ENCODE measurements around the gene PTPRR. TPM values are rescaled to one million over a fixed set of nuclear protein-coding genes. Genes with fewer than 3 reads are reported as not detected.

PTPRR gene
- total RNA-seq, 3 donors from 2014 or later: 0.59 to 0.98 (median 0.80) TPM

GRCh38 chr12:70771581-70771980 lies 149.0 kb downstream of the PTPRR start:
- TF ChIP-seq POLR2AphosphoS5 (IDR thresholded peaks at IDR 0.05) (no peak), POLR2A (IDR thresholded peaks at IDR 0.05) (no peak), CTCF (IDR thresholded peaks at IDR 0.05) (no peak)
- Histone ChIP-seq H3K4me1 (no peaks in the 10 kb centered on the region), H3K4me3 (no peak overlapping the region), H3K27me3 (no peaks in the 10 kb centered on the region), H3K27ac (no peak overlapping the region), H3K36me3 (no peaks in the 10 kb centered on the region), H3K9me3 (no peaks in the 10 kb centered on the region)
- DNase-seq (ENCODE audit: low spot score in 2 of 2): no peak
- intact Hi-C loops (cut with DNase I; ENCODE audit: low total_unique reads): no loop called here

DNA sequence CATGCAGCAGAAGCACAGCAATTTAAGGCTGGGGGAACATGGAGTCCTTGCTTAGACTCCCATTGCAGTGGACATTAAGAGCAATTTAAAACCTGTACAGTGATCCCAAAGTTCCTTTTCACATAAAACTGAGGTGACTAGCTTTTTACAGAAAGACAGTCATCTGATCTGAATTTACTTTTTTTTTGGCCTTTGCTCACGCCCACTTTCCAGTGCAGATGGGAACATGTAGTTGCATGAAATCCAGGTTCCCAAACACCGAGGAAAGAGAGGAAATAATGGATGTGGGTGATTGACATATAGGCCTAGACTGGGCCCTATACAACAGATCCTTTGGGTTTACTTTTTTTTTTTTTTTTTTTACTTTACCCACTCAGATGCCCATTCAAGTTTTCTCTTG lies 156.9 kb downstream of the PTPRR start:
- H3K27ac ChIP-seq: no peak overlapping the region
- intact Hi-C loops (cut with DNase I; ENCODE audit: low total_unique reads): no loop called here
- no peaks in the 10 kb centered on the region for H3K36me3 ChIP-seq
- H3K27me3 ChIP-seq: no peaks in the 10 kb centered on the region
- no peak for DNase-seq (ENCODE audit: low spot score in 2 of 2)
- no peaks in the 10 kb centered on the region for H3K9me3 ChIP-seq
- no peak overlapping the region for H3K4me3 ChIP-seq
- TF ChIP-seq CTCF (IDR thresholded peaks at IDR 0.05): no peak
- TF ChIP-seq POLR2A (IDR thresholded peaks at IDR 0.05): no peak
- no peak for TF ChIP-seq POLR2AphosphoS5 (IDR thresholded peaks at IDR 0.05)
- no peaks in the 10 kb centered on the region for H3K4me1 ChIP-seq

- no peak for DNase-seq (ENCODE audit: low spot score in 2 of 2)
- Histone ChIP-seq H3K36me3 (no peaks in the 10 kb centered on the region), H3K4me3 (no peak overlapping the region), H3K9me3 (no peaks in the 10 kb centered on the region), H3K27ac (no peak overlapping the region), H3K27me3 (no peaks in the 10 kb centered on the region), H3K4me1 (no peaks in the 10 kb centered on the region)
- TF ChIP-seq POLR2AphosphoS5 (IDR thresholded peaks at IDR 0.05): no peak
- no peak for TF ChIP-seq POLR2A (IDR thresholded peaks at IDR 0.05)
- no peak for TF ChIP-seq CTCF (IDR thresholded peaks at IDR 0.05)
- intact Hi-C loops (cut with DNase I; ENCODE audit: low total_unique reads): no loop called here
Measured at GRCh38 chr12:70762000-70762399, 158.5 kb downstream of the PTPRR start.

GRCh38 chr12:70759161-70759918 lies 161.2 kb downstream of the PTPRR start:
- no peak overlapping the region for H3K4me3 ChIP-seq
- intact Hi-C loops (cut with DNase I; ENCODE audit: low total_unique reads): no loop called here
- DNase-seq (ENCODE audit: low spot score in 2 of 2): no peak
- TF ChIP-seq POLR2AphosphoS5 (IDR thresholded peaks at IDR 0.05): no peak
- no peak for TF ChIP-seq POLR2A (IDR thresholded peaks at IDR 0.05)
- no peak for TF ChIP-seq CTCF (IDR thresholded peaks at IDR 0.05)
- H3K9me3 ChIP-seq: no peaks in the 10 kb centered on the region
- H3K4me1 ChIP-seq: no peaks in the 10 kb centered on the region
- H3K27ac ChIP-seq: no peak overlapping the region
- no peaks in the 10 kb centered on the region for H3K36me3 ChIP-seq
- no peaks in the 10 kb centered on the region for H3K27me3 ChIP-seq

DNA sequence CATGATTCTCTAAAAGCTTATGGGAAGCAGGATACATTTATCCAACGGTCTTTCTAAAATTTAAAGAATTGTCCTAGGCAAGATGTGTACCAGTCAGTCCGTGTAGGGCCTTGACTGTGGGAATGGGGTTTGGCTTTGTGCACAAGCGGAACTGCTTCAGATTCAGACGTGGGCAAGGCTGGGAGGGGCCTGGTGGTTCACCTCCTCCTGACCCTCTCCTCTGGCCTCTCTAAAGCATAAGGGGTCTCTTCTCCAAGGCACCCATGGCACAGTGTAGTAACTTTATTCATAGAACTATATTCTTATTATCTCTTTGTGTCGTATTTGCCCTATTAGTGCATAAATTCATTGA lies 162.1 kb downstream of the PTPRR start:
- no peak overlapping the region for H3K27ac ChIP-seq
- no peak for TF ChIP-seq POLR2A (IDR thresholded peaks at IDR 0.05)
- TF ChIP-seq POLR2AphosphoS5 (IDR thresholded peaks at IDR 0.05): no peak

More for the DNA sequence above, 162.1 kb downstream of the PTPRR start:
- Histone ChIP-seq H3K36me3 (no peaks in the 10 kb centered on the region), H3K27me3 (no peaks in the 10 kb centered on the region), H3K4me3 (no peak overlapping the region), H3K4me1 (no peaks in the 10 kb centered on the region), H3K9me3 (no peaks in the 10 kb centered on the region)
- intact Hi-C loops (cut with DNase I; ENCODE audit: low total_unique reads): no loop called here
- no peak for DNase-seq (ENCODE audit: low spot score in 2 of 2)

Measured in breast epithelium (tissue), 4 donors.